HG02884 (cell line): ENCODE measurements around the gene FAM78B.

Experiments used
- ATAC-seq: cut with Tn5 transposase; IDR thresholded peaks from one replicate; pipeline ENCODE4 v1.9.1; 2021; ENCODE audit warnings: mild to moderate bottlenecking, moderate library complexity; ENCODE audit not compliant: unreplicated experiment

FAM78B gene

GRCh38 chr1:166164995-166165660 lies 1.7 kb downstream of the FAM78B start:
- no peak for ATAC-seq

- no peak for ATAC-seq
Observed at GRCh38 chr1:166164646-166164994, 2.2 kb downstream of the FAM78B start.

- ATAC-seq: no peak
Observed at GRCh38 chr1:166159656-166160055, 7.1 kb downstream of the FAM78B start.

GRCh38 chr1:166156674-166157073 lies 10.1 kb downstream of the FAM78B start:
- ATAC-seq: no peak

- ATAC-seq: no peak
Observed at GRCh38 chr1:166155108-166155507, 11.7 kb downstream of the FAM78B start.

- no peak for ATAC-seq
Observed at GRCh38 chr1:166153525-166154314, 13.1 kb downstream of the FAM78B start.

- no peak for ATAC-seq
Observed at GRCh38 chr1:166152978-166153377, 13.8 kb downstream of the FAM78B start.

- ATAC-seq: no peak
Observed at GRCh38 chr1:166151804-166152203, 15.0 kb downstream of the FAM78B start.

GRCh38 chr1:166145499-166145898 lies 21.3 kb downstream of the FAM78B start:
- no peak for ATAC-seq

GRCh38 chr1:166141969-166142368 lies 24.8 kb downstream of the FAM78B start:
- no peak for ATAC-seq

GRCh38 chr1:166140251-166140650 lies 26.6 kb downstream of the FAM78B start:
- ATAC-seq: no peak

GRCh38 chr1:166139735-166140134 lies 27.1 kb downstream of the FAM78B start:
- ATAC-seq: no peak

- ATAC-seq: no peak
Observed at GRCh38 chr1:166136699-166137401, 30.0 kb downstream of the FAM78B start.

GRCh38 chr1:166136222-166136621 lies 30.6 kb downstream of the FAM78B start:
- no peak for ATAC-seq

GRCh38 chr1:166133857-166134256 lies 32.9 kb downstream of the FAM78B start:
- no peak for ATAC-seq

GRCh38 chr1:166133276-166133841 lies 33.4 kb downstream of the FAM78B start:
- ATAC-seq: no peak

GRCh38 chr1:166132496-166132895 lies 34.3 kb downstream of the FAM78B start:
- ATAC-seq: no peak

- ATAC-seq: no peak
Observed at GRCh38 chr1:166129006-166129405, 37.8 kb downstream of the FAM78B start.

- ATAC-seq: no peak
Observed at GRCh38 chr1:166128195-166128594, 38.6 kb downstream of the FAM78B start.

GRCh38 chr1:166127003-166127402 lies 39.8 kb downstream of the FAM78B start:
- no peak for ATAC-seq

- ATAC-seq: no peak
Observed at GRCh38 chr1:166122873-166123466, 43.8 kb downstream of the FAM78B start.
